Sigmoid colon (tissue), 7 donors: Measurements from ENCODE around the gene RASGRP2. TPM values are rescaled to one million over a fixed set of nuclear protein-coding genes. Genes with fewer than 3 reads are reported as not detected.

Experiments
- DNase-seq: peaks from one replicate; pipeline ENCODE4 v3.0.0-alpha.2; 2019
- H3K27ac ChIP-seq, 4 donors: fragments of 200-600 bp; sonication (generic); one replicate each; pipeline ENCODE4 v1.5.1; 2016 to 2019; ENCODE audit warnings: mild to moderate bottlenecking in 1 of 4
- H3K27me3 ChIP-seq, 3 donors: fragments of 200-600 bp; sonication (generic); one replicate each; pipeline ENCODE4 v1.5.1; 2019; ENCODE audit warnings: mild to moderate bottlenecking in 1 of 3
- H3K36me3 ChIP-seq, 4 donors: fragments of 200-600 bp; sonication (generic); one replicate each; pipeline ENCODE4 v1.5.1; 2016 to 2019
- H3K4me1 ChIP-seq, 4 donors: fragments of 200-600 bp; sonication (generic); one replicate each; pipeline ENCODE4 v1.5.1; 2017 to 2019
- H3K4me3 ChIP-seq, 4 donors: fragments of 200-600 bp; sonication (generic); one replicate each; pipeline ENCODE4 v1.5.1; 2017 to 2019; ENCODE audit warnings: mild to moderate bottlenecking in 2 of 4, moderate library complexity in 1 of 4
- H3K9me3 ChIP-seq, 4 donors: fragments of 200-600 bp in 3 of 4; sonication (generic) in 3 of 4; one replicate each; pipeline versions ENCODE4 v1.5.1 to v1.6.1; 2013 to 2019
- CTCF ChIP-seq, 4 experiments: fragments of 450-650 bp in 3 of 4; fragments of 200-600 bp in 1 of 4; IDR thresholded peaks; one replicate each; pipeline ENCODE4 v1.5.1; 2016 to 2019; ENCODE audit warnings: antibody characterized with exemption in 4 of 4, mild to moderate bottlenecking in 3 of 4, moderate library complexity in 2 of 4
- EP300 ChIP-seq, 4 donors: sonication (generic); formaldehyde crosslinking; IDR thresholded peaks; one replicate each; pipeline ENCODE4 v1.6.1; 2017; ENCODE audit warnings: antibody characterized with exemption in 4 of 4
- POLR2A ChIP-seq, 2 donors: fragments of 450-650 bp; IDR thresholded peaks; one replicate each; pipeline ENCODE4 v1.6.1; 2016; ENCODE audit warnings: antibody characterized with exemption in 2 of 2, mild to moderate bottlenecking in 2 of 2, moderate library complexity in 2 of 2
- POLR2AphosphoS5 ChIP-seq, 4 donors: sonication (generic); formaldehyde crosslinking; IDR thresholded peaks; one replicate each; pipeline ENCODE4 v1.6.1; 2017; ENCODE audit warnings: antibody characterized with exemption in 4 of 4
- WGBS, 2 donors: extraction: QIAGEN DNeasy Blood & Tissue Kit; methylation state at CpG; one replicate each; pipeline ENCODE4 v1.1.7; 2013; 5-methylcytosine and 5-hydroxymethylcytosine counted together
- intact Hi-C: fragments of 100-400 bp; cut with DNase I; formaldehyde crosslinking; loops from one replicate; pipeline ENCODE4 v1.15.1; 2023
- polyA plus RNA-seq, 3 donors: library from polyadenylated mRNA; stranded (reverse); fragments of 200-250 nt; gene quantifications; one replicate each; pipeline ENCODE4 v1.2.3, GENCODE V29; 2013
- total RNA-seq, 4 donors: library from RNA; depleted of rRNA; stranded (reverse); fragments of >200 nt; gene quantifications; one replicate each; pipeline ENCODE4 v1.1.0, GENCODE V29; 2016
- donor health status: healthy with polysubstance abuse.
- donor health status: Bipolar disorder and iron deficiency.
- donor health status: healthy.

Gene RASGRP2
- total and polyA plus RNA-seq, 7 donors: 2.1 to 101 (median 27.2) TPM

DNA sequence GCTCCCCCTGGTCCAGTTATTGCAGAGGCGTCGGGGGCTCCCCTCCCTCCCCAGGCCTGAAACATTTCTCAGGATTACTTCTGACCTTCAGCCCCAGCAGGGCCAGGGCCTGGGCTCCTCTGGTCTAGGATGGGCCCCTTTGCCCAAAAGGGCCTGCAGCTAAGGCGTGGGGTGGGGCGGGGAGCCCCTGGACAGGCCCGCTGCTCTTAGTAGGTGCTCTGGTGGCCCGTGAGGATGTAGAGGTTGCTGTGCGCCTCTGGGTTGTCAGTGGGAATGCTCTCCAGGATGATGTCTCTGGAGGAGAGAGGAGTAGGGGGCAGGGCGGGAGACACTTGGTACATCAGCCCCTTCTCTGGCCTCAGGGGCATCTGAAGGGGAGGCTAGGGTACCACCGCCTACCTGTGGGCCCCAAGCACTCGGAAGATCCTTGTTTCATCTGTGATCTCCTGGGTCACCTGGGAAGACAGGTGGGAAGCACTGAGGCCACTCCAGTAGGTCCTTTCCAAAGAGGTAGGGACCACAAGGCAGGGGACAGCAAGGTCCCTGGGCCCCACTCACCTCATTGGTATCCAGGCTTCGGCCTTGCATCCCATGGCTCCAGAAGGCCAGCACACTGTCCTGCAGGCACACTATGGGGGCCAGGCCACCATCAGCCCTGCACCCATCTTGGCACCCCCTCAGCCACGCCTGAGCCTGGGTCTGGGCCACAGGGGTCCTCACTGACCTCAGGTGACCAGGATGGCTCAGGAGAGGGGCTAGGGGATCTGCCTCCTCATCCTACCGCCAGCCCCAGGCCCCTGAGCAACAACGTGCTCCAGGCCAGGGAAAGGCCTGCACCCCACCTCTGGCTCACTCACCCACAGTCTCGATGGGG lies 45.6 kb upstream of the RASGRP2 start:
- no peak overlapping the region for H3K4me3 ChIP-seq
- intact Hi-C loops: loop anchor here (5.0 kb wide), 1 partner anchor 98 kb away; no protein-coding TSS in a partner anchor

GRCh38 chr11:64788321-64789215 lies 44.6 kb upstream of the RASGRP2 start:
- Histone ChIP-seq H3K27ac (no peak overlapping the region), H3K36me3 (peaks cover 0 to 29% (median 6%) of the 10 kb centered on the region in 4 donors), H3K4me1 (peaks cover 0 to 9% (median 6%) of the 10 kb centered on the region in 4 donors), H3K9me3 (no peaks in the 10 kb centered on the region), H3K27me3 (no peaks in the 10 kb centered on the region), H3K4me3 (no peak overlapping the region)
- intact Hi-C loops: loop anchor here (5.0 kb wide), 1 partner anchor 99 kb away; no protein-coding TSS in a partner anchor
- 90% methylated on average over 9 of the region's 9 CpGs for WGBS, 2 donors
- peak; percentile 61 for DNase-seq
- TF ChIP-seq CTCF (IDR thresholded peaks at IDR 0.05): no peak
- no peak for TF ChIP-seq POLR2A (IDR thresholded peaks at IDR 0.05)
- no peak for TF ChIP-seq EP300 (IDR thresholded peaks at IDR 0.05)
- TF ChIP-seq POLR2AphosphoS5 (IDR thresholded peaks at IDR 0.05): no peak

More for the DNA sequence above, 45.6 kb upstream of the RASGRP2 start:
- Histone ChIP-seq H3K4me1 (peaks cover 0 to 9% (median 6%) of the 10 kb centered on the region in 4 donors), H3K36me3 (peaks cover 0 to 29% (median 6%) of the 10 kb centered on the region in 4 donors), H3K27ac (no peak overlapping the region), H3K9me3 (no peaks in the 10 kb centered on the region), H3K27me3 (no peaks in the 10 kb centered on the region)
- 91 to 94% methylated on average over 15 of the region's 15 CpGs for WGBS, 2 donors
- DNase-seq: peak; percentile 64
- TF ChIP-seq POLR2A (IDR thresholded peaks at IDR 0.05) (no peak), CTCF (IDR thresholded peaks at IDR 0.05) (no peak), EP300 (IDR thresholded peaks at IDR 0.05) (no peak), POLR2AphosphoS5 (IDR thresholded peaks at IDR 0.05) (no peak)

- peak; percentile 83 for DNase-seq
- Histone ChIP-seq H3K27ac (peak overlapping the region in 2 of 4 donors; percentile 26 to 49), H3K27me3 (no peaks in the 10 kb centered on the region), H3K36me3 (peaks cover 0 to 29% (median 6%) of the 10 kb centered on the region in 4 donors), H3K4me1 (peaks cover 0 to 9% (median 6%) of the 10 kb centered on the region in 4 donors), H3K9me3 (no peaks in the 10 kb centered on the region), H3K4me3 (no peak overlapping the region)
- 26 to 48% methylated on average over 15 of the region's 15 CpGs for WGBS, 2 donors
- intact Hi-C loops: loop anchor here (5.0 kb wide), 1 partner anchor 100 kb away; no protein-coding TSS in a partner anchor
- TF ChIP-seq POLR2A (IDR thresholded peaks at IDR 0.05) (no peak), EP300 (IDR thresholded peaks at IDR 0.05) (no peak), POLR2AphosphoS5 (IDR thresholded peaks at IDR 0.05) (no peak), CTCF (IDR thresholded peaks at IDR 0.05) (peak; percentile 26 to 70 (median 60))
These were observed 43.8 kb upstream of the RASGRP2 start for GRCh38 chr11:64787526-64788320.

GRCh38 chr11:64786308-64786707 lies 42.4 kb upstream of the RASGRP2 start:
- WGBS, 2 donors: 92 to 93% methylated on average over 10 of the region's 10 CpGs

More at GRCh38 chr11:64786308-64786707, 42.4 kb upstream of the RASGRP2 start:
- Histone ChIP-seq H3K27me3 (no peaks in the 10 kb centered on the region), H3K9me3 (no peaks in the 10 kb centered on the region), H3K4me1 (peaks cover 0 to 9% (median 6%) of the 10 kb centered on the region in 4 donors), H3K27ac (no peak overlapping the region), H3K36me3 (peaks cover 0 to 21% (median 4%) of the 10 kb centered on the region in 4 donors), H3K4me3 (no peak overlapping the region)
- TF ChIP-seq CTCF (IDR thresholded peaks at IDR 0.05): no peak
- TF ChIP-seq POLR2A (IDR thresholded peaks at IDR 0.05): no peak
- no peak for TF ChIP-seq EP300 (IDR thresholded peaks at IDR 0.05)
- TF ChIP-seq POLR2AphosphoS5 (IDR thresholded peaks at IDR 0.05): no peak
- intact Hi-C loops: loop anchor here (5.0 kb wide), 1 partner anchor 101 kb away; no protein-coding TSS in a partner anchor
- DNase-seq: peak; percentile 50
